Measurements from ENCODE around the gene RXRA.

Gene RXRA

DNA sequence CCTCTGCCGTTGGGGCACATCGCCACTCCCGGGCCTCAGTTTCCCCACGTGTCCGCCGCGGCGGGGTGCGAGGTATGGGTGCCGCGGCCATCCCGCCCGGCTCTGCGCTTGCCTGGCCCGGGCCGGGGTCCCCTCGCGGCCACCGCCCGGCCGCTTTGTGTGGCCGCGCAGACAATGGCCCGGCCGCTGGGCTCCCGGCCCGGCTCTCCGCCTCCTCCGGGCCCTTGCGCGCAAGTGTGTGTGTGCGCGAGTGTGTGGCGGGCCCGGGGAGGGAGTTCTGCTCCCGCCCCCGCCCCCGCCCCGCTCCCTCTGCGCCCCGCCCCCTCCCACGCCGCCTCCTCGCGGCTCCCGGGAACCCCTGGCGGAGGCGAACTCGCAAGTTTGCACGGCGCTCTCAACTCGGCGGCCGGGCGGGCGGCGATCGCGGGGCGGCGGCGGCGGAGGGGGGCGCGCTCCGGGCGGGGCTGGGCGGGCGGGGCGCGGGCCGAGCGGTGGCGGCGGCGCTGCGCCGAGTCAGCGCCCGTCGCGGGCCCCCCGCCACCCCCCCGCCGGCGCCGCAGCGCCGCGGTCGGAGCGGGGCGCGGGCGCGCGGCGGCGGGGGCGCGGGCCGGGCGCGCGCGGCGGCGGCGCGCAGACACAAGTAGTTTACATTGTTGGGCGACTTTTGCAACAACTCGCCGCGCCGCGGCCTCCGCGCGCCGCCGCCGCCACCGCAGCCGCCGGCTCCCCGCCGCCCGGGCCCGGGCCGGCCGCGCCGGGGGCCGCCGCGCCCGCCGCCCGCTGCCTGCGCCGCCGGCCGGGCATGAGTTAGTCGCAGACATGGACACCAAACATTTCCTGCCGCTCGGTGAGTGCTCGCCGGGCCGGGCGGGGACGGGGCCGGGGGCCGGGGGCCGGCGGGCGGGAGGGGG is at the start of gene RXRA:
RXRA (plus strand) TSS at position 643 of the 911 bp plus-strand sequence; CDS start at position 820, 177 bp downstream.
- DNase-seq, result peak; percentile 23 to 53

DNA sequence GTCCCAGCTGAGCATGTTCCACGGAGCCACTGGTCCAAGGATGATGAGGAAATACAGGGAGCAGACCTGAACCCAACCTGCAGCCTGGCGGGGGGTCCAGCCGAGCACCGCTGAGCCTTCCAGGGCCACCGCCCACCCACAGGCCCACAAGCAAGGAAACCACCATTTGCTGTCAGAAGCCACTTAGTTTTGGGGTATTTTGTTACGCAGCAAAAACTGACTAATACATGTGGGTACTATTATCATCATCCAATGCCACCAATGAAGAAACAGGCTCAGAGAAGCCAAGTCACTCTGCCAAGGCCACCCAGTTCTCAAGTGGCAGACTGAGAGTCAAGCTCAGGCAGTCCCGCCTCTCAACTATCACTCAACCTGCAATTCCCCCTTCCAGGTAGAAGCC is 48.0 kb upstream of the RXRA start:
- DNase-seq, result no peak

DNA sequence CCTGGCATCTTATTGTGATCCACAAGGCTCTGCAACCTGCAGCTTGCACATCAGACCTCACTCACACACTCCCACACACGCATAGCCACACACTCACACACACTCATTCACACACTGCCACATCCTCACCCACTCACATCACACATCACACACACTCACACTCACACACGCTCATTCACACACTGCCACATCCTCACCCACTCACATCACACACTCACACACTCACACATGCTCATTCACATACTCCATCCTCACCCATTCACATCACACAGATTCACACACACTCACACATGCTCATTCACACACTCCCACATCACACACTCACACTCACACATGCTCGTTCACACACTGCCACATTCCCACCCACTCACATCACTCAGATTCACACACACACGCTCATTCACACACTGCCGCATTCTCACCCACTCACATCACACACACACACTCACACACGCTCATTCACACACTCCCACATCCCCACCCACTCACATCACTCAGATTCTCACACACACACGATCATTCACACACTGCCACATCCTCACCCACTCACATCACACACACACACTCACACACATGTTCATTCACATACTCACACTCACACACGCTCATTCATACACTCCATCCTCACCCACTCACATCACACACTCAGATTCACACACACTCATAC is 47.1 kb upstream of the RXRA start:
- no peak for DNase-seq

DNA sequence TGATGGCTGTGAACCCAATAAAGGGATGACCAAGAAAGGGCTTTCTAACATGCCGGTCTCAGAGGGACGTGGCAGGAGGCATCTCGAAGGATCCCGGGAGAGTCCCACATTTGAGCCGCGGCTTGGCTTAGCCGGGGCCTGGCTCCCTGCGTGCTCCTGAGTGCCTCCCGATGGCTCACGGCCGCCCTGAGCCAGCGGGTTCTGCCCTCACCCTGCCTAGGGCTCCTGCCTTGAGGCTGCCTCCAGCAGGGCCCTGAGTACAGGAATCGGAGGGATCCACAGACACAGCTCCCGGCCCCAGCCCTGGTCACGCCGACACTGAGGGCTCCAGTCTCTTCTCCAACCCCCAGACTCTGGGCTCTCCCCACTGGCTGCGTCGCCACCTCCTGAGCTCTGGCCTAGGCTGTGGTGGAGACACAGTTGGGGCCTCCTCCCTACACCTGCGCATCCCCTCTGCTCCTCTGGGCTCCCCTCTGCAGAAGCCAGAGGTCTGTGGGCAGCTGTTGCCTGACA is 44.1 kb upstream of the RXRA start:
- no peak for DNase-seq

DNA sequence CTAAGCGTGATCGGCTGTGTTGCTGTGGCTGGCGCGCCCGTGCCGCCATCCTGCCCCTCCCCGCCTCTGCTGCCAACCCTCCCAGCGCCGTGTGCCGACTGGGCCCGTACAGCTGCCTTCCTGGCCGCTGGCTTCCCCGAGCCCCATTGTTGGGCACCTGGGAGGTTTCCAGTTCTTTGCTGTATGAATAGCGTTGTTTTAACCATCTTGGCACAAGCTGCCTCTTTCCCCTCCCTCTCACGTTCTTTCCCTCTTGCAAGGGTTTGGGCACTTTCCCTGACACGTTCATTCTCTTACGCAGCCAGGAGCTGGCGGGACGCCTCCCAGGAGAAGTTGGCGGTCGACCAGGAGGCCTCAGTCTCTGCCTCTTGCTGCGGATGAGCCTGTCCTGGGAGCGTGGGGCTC is 43.1 kb upstream of the RXRA start:
- DNase-seq, result no peak

DNA sequence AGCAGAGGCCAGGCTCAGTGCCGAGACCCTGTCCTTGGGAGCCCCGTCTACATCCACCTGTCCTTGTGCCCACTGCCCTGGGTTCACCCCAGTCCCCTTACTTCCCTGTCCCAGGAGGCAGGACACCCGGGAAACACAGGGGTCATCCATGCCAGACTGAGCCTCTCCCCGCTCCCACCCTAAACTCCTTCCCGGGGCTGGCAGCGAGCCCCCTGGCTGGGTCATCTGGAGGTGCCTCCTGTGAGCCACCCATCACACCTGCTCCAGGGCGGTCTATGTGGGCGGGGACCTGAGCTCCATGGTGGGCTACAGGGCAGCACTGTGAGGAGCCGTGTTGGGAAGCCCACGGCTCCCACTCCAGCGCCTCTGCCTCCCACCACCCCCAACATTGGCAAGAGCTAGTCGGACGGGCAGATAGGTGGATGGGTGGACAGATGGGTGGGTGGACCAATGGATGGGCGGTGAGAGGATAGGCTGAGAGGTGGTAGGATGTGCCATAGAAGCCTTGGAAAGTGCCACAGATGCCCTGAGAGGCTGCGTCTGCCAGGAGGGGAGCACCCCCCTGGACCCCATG is 42.5 kb upstream of the RXRA start:
- no peak for DNase-seq

DNA sequence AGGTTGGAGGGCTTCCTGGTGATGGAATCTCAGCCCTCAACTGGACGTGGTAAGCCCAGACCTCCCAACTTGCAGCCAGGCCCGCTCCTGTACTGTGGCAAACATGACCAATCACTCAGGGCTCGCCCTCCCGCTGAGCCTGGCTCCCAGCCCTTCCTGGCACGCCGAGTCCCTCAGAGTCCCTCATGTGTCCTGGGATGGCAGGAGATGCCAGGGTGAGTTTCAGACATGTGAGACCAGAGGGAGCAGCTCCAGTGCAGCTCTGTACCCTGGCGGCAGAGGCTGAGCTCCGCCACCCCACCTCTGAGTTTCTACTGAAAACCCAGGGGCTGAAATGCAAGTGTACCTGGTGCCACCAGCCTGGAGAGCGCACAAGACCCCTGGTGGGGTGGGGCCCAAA is 42.0 kb upstream of the RXRA start:
- no peak for DNase-seq

DNA sequence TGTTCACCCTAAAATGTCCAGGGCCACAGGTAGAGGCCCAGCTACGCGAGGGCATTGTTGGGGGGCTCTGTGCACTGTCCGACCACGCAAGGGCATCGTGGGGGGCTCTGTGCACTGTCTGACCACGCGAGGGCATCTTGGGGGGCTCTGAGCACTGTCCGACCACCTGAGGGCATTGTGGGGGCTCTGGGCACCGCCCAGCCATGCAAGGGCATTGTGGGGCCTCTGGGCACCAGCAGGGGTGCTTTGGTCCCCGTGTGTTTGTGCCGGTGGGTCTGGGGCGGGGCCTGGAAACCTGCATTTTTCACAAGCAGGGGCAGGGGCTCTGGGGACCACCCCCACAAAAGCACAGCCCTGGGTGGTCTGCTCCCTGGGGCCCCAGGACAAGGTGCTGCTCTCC is 41.5 kb upstream of the RXRA start:
- no peak for DNase-seq

DNA sequence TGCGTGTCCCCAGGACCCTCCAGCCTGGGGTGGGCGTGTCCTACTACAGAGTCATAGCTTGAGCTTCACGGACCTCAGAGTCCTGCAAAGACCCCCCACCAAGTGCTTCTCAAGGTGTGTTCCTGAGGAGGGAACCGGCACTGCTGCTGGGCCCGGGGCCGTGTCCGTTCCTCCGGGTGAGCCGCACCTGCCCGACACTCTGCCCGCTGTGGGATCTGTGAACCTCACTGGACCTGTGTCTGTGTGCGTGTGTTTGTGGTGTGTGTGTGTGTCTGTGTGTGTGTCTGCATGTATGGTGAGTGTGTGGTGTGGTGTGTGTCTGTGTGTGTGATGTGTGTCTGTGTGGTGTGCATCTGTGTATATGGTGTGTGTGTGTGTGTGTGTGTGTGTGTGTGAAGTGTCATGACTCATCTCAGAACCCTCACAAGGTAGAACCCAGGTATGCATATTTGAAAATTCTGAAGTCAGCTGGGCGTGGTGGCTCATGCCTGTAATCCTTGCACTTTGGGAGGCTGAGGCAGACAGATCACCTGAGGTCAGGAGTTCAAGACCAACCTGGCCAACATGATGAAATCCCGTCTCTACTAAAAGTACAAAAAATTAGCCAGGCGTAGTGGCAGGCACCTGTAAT is 40.9 kb upstream of the RXRA start:
- DNase-seq, result no peak

DNA sequence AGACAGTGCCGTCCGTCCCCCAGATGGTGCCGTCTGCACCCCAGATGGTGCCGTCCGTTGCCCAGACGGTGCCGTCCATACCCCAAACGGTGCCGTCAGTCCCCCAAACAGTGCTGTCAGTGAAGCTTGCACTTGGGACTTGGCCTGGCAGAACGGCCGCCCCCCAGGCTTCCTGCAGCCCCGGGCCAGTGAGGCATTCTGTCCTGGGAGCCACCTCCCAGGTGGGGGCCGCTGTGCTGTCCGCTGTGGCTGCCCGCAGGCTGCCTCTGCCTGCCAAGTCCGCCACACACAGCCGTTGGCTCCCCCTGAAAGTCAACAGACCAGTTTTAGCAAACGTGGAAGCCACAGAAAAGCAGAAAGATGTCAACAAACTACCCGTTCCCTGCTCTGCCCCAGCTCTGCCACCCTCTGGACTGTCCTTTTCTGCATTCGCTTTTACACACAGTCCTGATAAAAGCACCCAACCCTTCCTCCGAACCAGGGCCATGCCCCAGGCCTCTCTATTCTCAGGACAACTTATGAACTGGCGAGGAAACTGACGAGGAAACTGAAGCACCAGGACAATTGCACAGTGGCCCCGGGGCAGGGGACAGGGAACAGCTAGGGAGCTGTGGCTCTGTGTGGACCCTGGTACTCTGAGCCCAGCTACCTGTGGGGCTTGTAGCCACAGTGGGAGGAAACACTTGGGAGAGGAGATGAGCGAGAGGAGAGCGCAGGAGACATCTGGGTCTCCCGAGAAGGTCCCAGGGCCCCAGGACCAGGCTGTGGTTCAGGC is 39.6 kb upstream of the RXRA start:
- DNase-seq, result no peak

DNA sequence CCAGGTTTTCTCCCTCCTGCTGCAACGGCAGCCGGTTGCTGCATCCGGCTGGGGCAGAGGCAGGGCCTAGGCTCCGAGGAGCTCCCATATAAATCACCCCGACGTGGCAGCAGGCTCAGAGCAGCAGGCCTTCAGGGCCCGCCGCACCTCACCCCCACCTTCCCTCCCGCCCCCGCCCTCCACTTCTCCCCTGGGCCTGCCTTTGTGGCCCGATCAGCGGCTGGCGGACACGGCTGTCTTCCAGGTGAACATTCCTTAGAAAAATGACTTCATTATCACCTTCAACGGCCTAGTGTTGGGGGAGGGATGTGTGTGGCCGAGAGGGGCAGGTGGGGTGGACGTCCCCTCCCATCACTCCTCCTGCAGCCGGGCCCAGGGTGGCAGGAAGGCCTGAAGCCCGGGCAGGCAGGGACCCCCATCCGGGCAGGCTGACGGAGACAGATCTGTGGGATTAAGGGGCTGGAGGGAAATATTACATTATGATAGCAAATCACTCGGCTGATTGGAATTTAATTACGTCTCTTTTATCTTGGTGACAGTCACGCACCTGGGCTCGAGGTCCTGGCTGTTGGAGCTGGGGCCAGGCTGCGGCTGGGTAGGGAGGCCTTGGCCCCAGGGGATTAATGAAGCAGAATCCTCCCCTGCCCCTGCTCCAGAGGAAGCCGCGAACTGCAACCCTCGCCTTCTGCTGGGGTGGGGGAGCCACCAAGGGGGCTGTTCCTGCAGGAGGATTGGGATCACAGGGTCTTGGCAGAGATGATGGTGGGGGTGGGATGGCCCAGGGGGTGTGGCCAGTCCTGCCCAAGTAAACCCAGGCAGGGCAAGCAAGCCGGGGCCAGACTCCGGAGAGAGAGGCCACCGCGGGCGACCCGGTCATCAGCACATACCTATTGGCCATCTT is 38.4 kb upstream of the RXRA start:
- peak in 1 of 2 donors; percentile 28 for DNase-seq

DNA sequence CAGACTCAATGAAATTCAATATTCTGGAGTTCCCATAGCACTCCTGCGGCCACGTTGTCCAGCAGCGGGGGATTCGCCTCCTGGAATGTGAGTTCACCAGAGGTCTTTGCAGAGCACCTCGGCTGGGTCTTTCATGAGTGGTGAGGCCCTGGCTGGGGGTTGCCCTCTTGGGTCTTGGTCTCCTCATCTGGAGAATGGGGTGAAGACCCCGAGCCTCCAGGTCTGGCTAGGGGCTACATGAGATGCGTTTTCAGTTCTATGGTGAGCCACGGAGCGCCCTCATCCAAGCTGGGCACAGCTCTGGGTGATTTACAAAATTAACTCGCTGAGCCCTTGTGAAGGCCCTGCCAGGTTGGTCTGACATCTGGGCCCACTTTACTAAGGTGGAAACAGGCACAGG is 37.5 kb upstream of the RXRA start:
- no peak for DNase-seq

DNA sequence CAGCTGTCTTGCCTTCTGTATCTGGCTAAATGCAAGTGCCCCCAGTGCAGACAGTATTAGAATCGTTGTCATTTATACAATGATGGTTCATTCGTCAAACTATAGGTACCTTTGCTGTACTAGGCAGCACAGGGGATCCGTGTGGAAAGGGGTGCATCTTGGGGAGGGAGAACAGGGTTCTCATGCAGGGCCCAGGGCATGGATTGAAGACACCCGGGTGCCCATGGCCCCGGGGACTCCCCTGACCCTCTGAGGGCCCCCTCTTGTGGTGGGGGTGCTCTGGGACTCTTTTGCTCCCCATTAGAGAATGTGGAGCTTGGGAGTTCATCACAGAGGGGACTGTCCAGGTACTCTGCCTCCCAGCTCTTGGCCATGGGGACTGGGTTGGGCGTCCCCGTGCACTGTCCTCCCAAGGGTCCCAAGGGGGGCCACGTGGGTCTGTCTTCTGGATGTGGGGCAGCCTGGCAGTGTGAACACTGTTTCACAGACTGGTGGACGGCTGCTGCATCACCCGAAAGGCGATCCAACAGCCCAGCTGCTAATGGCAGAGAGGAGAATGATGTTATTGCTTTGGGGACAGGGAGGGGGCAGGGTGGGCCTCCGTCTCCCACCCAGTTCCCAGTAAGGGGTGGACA is 36.9 kb upstream of the RXRA start:
- no peak for DNase-seq

DNA sequence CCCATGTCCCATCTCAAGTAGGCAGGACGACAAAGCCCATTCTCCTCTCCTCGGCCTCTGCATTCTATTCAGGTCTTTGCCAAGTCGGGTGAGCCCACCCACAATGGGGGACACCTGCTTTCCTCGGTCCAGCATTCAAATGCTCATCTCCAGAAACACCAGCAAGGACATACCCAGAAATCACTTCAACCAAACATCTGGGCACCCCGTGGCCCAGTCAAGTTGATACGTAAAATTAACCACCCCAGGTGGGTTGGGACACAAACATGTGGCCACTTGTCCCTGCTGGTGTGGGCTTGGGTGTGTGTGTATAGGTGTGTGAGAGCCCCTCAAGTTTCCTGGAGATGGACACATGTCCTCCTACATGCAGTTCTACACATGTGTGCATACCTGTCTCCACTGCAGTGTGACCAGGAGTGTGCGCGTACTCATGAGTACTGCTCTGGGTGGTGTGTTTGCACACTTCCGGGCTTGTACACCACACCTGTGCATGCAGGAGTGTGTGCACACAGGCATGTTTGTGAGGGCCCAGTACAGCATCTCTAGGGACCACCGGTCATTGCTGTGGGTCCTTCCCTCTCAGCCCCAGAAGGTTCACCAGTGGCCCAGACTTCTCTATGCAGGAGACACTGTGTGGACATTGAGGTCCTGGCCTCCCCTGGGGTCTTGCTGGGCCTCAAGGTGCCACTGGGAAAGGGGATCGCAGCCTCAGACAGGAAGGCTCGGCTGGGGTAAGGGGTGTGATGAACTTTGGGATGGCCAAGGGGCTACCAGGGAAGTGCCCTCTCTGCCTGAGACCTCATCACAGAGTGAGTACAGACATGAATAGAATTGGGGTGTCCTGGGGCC is 35.4 kb upstream of the RXRA start:
- no peak for DNase-seq

DNA sequence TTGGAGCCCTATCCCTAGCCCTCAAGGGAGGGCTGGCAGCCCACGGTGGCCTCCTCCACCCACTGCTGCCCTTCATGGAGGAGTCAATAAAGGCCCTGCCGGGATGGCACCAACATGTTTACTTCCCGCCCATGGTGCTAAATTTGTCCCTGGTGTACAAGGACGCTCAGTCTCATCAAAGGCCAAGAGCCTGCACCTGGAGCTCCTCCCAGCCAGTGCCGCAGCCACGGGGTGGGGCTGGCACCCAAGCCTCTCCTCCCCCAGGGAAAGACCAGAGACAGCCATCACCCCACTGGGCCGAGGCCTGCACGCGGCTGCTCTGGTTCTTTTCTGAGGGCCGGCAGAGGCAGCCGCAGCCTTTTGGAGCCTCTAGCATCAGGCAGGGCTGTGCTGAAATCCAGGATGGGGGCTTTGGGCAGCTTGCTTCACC is 34.8 kb upstream of the RXRA start:
- no peak for DNase-seq

DNA sequence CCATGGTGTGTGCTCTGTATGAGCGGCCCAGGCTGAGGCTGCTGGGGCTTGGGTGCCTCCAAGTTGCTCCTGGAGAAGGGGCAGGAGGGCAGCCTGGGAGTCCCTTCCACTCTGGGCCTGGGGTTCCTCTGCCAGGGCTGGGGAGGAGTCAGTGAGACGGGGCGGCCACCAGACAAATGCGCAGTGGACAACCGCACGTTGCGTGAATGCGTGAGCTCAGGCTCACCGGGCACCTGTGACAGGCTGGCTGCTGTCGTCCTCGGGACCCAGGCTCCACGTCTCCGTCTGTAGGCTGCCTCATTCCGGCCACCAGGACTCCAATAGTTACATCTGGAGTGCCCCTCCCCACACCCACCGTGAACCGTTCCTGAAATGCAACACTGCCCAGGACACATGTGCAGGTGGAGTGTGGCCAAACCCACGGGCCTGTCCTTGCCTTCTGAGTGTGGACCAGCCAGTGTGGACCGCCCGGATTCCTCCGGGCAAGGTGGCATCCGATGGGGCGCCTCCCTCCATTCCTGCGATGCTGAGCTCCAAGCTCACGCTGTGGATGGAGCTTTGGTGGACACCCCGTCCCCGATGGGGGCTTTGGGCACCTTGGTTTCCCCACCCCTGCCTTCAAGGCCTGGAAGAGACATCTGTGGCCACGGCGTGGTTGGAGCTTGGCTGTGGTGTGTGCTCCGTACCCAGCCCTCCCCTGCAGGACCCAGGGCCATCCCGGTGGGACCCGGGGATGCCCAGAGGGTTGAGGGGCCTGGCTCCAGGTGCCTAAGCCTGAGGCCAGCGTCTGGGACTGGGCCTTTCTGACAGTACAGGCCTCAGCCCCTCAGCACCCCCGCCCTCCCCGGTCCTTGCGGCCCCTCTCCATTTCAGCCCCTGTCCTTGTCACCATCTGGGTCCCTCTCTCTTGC is 34.0 kb upstream of the RXRA start:
- no peak for DNase-seq

DNA sequence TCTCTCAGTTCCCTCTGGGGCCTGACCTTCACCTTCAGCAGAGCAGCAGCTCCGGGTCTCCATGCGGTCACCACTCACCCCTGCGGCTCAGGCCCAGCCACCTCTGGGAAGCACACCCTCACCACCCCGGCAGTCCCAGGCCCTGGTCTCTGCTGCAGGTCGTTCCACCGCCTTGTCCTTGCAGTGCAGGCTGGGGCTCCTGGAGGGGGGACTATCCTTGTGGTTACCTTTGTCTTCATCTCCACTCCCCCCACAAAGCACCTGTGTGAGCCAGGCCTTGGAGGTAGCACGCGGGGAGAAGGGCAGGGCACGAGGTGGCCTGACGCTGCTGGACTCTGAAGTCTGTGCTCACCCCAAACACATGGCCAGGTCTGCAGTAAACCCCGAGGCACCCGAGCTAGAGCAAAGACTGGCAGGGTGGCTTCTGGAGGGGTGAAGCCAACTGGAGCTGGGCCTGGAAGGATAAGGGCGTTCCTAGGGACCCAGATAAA is 33.2 kb upstream of the RXRA start:
- no peak for DNase-seq

DNA sequence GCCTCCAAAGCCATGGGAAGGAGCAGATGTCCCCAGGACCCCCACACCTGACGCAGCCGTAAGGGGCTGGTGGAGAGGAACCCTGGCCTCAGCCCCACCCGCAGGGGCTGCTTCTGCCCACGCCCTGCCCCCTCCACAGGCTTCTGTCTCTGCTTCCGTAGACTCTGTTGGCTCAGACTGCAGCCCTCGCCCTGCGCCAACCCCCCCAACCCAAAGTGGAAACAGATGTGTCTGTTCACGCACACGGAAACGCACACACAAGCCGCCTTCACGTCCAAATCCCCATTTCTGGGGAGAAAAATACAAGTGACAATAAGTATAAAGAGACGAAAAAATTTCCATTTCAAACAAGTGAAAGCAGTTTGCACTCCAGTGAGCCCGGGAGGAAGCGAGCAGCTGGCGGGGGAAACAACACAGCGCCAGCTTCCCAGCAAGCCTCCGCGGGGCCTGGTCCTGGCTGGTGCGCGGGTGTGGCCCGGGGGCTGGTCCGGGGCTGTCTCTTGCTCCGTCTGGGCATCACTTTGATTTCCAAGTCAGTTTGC is 32.6 kb upstream of the RXRA start:
- DNase-seq, result peak in 1 of 2 donors; percentile 50
